Stimulated activated naive B cell treated with anti-CD40 and anti-IgM and Interleukin-4, amounts not matched to agents 10 μg/mL and 1 μg/mL and 100 μg/mL, for 72 hours (primary cell): ENCODE results near the gene TAP2.

Source experiments
- ATAC-seq, 2 donors: fragments of 150-1000 bp; cut with Tn5 transposase; replicated peaks; 2 replicates each; pipeline ENCODE4 v1.10.0; 2021; ENCODE audit warnings: moderate library complexity in 1 of 2
- DNase-seq: peaks from one replicate; pipeline ENCODE4 v3.0.0; 2021
- H3K27ac Mint-ChIP-seq: one replicate; pipeline ENCODE4 v1.8.0; 2022; ENCODE audit warnings: mild to moderate bottlenecking, mixed read lengths
- H3K27me3 Mint-ChIP-seq, 2 donors: one replicate each; pipeline ENCODE4 v1.8.0; 2022; ENCODE audit warnings: mixed read lengths in 2 of 2
- H3K36me3 Mint-ChIP-seq, 2 donors: one replicate each; pipeline ENCODE4 v1.8.0; 2022; ENCODE audit warnings: mixed read lengths in 2 of 2, mild to moderate bottlenecking in 1 of 2
- H3K4me1 Mint-ChIP-seq, 2 donors: one replicate each; pipeline ENCODE4 v1.8.0; 2022; ENCODE audit warnings: mixed read lengths in 2 of 2, mild to moderate bottlenecking in 1 of 2
- H3K4me3 Mint-ChIP-seq, 2 donors: one replicate each; pipeline ENCODE4 v1.8.0; 2022; ENCODE audit warnings: mild to moderate bottlenecking in 2 of 2, mixed read lengths in 2 of 2, moderate library complexity in 1 of 2
- H3K9me3 Mint-ChIP-seq, 2 donors: one replicate each; pipeline ENCODE4 v1.8.0; 2022; ENCODE audit warnings: mixed read lengths in 2 of 2, mild to moderate bottlenecking in 1 of 2

TAP2 gene

GRCh38 chr6:32849126-32849525 is 10.6 kb upstream of the TAP2 start:
- peaks cover 0 to 3% of the 10 kb centered on the region in 2 donors for H3K9me3 Mint-ChIP-seq
- peak overlapping the region; percentile 15 for H3K27ac Mint-ChIP-seq
- H3K36me3 Mint-ChIP-seq, result peaks cover 79 to 83% of the 10 kb centered on the region in 2 donors
- H3K4me3 Mint-ChIP-seq, result peak overlapping the region in 1 of 2 donors; percentile 3
- no peak for ATAC-seq
- H3K27me3 Mint-ChIP-seq, result no peaks in the 10 kb centered on the region
- H3K4me1 Mint-ChIP-seq, result peaks cover 57 to 78% of the 10 kb centered on the region in 2 donors
- no peak for DNase-seq

DNA sequence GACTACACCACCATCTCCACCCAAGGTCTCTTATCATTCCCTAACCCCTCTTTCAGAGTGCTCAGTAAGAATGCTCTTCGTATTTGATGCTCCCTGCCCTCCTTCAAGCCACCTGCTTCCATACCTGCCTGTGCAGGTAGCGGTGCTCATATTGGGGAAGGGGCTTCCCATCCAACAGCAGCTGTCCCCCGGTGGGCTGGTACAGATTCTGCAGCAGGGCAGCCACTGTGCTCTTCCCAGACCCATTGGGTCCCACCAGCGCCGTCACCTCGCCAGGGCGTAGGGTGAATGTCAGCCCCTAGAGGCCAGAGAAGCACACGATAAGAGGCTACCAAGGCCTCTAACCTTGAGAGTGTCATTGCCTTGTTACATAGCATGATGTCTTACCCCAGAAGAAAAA is 9.3 kb upstream of the TAP2 start:
- no peak for DNase-seq
- ATAC-seq, result no peak
- no peaks in the 10 kb centered on the region for H3K27me3 Mint-ChIP-seq
- H3K27ac Mint-ChIP-seq, result peak overlapping the region; percentile 68
- H3K4me3 Mint-ChIP-seq, result peak overlapping the region; percentile 21 to 66
- peaks cover 81 to 90% of the 10 kb centered on the region in 2 donors for H3K36me3 Mint-ChIP-seq
- peaks cover 0 to 3% of the 10 kb centered on the region in 2 donors for H3K9me3 Mint-ChIP-seq
- H3K4me1 Mint-ChIP-seq, result peaks cover 59 to 83% of the 10 kb centered on the region in 2 donors

GRCh38 chr6:32847004-32847403 is 8.5 kb upstream of the TAP2 start:
- H3K36me3 Mint-ChIP-seq, result peaks cover 82 to 90% of the 10 kb centered on the region in 2 donors
- ATAC-seq (no peak), DNase-seq (no peak)
- H3K27ac Mint-ChIP-seq, result peak overlapping the region; percentile 33
- no peaks in the 10 kb centered on the region for H3K27me3 Mint-ChIP-seq
- H3K4me3 Mint-ChIP-seq, result peak overlapping the region; percentile 29 to 66
- H3K4me1 Mint-ChIP-seq, result peaks cover 63 to 83% of the 10 kb centered on the region in 2 donors
- H3K9me3 Mint-ChIP-seq, result peaks cover 0 to 3% of the 10 kb centered on the region in 2 donors

GRCh38 chr6:32845384-32845884 is 6.9 kb upstream of the TAP2 start:
- Mint-ChIP-seq H3K36me3 (peaks cover 82 to 91% of the 10 kb centered on the region in 2 donors), H3K27ac (peak overlapping the region; percentile 100)

DNA sequence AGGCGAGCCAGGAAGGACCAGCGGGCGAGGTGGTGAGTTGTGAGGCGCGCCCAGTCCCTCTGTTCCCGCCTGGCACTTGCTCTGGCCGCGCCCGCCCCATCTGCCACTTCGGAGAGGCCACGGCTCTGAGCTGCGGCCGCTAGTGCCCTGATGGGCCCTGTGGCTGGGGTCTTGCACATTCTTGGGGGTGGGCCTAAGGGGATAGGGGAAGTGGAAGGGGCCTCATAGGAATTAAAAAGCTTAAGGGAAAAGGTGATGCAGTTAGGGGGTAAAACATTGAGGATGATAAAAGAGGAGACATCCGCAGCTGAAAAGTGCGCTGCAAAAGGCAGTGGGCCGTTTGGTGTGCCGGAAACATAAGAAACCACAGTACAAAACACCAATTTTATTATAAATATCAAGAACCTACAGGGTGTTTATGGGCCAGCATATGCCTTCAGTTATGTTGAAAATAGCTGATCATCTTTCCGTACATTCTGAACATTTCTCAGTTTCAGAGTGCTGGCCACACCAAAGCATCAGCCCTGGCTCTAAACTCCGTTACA is 6.4 kb upstream of the TAP2 start:
- H3K27me3 Mint-ChIP-seq, result no peaks in the 10 kb centered on the region
- ATAC-seq (peak; percentile 1 to 6), DNase-seq (no peak)
- peak overlapping the region; percentile 98 for H3K4me3 Mint-ChIP-seq
- H3K4me1 Mint-ChIP-seq, result peaks cover 67 to 83% of the 10 kb centered on the region in 2 donors
- H3K36me3 Mint-ChIP-seq, result peaks cover 82 to 91% of the 10 kb centered on the region in 2 donors
- H3K27ac Mint-ChIP-seq, result peak overlapping the region; percentile 100
- H3K9me3 Mint-ChIP-seq, result peaks cover 0 to 3% of the 10 kb centered on the region in 2 donors

More at GRCh38 chr6:32845384-32845884, 6.9 kb upstream of the TAP2 start:
- peak overlapping the region; percentile 98 for H3K4me3 Mint-ChIP-seq
- H3K4me1 Mint-ChIP-seq, result peaks cover 65 to 83% of the 10 kb centered on the region in 2 donors
- ATAC-seq, result peak; percentile 8 to 13
- H3K9me3 Mint-ChIP-seq, result peaks cover 0 to 3% of the 10 kb centered on the region in 2 donors
- H3K27me3 Mint-ChIP-seq, result no peaks in the 10 kb centered on the region
- DNase-seq, result peak; percentile 51

- peak; percentile 79 to 84 for ATAC-seq
- Mint-ChIP-seq H3K27ac (peak within 1 kb of the TSS; percentile 100), H3K9me3 (peaks cover 0 to 1% of the 10 kb centered on the region in 2 donors), H3K4me3 (peak within 1 kb of the TSS; percentile 98), H3K36me3 (peaks cover 78 to 88% of the 10 kb centered on the region in 2 donors), H3K27me3 (no peaks in the 10 kb centered on the region), H3K4me1 (peaks cover 65 to 87% of the 10 kb centered on the region in 2 donors)
- peak; percentile 97 for DNase-seq
Measured at GRCh38 chr6:32843979-32844838, 5.7 kb upstream of the TAP2 start, which contains the start of gene PSMB8. Gene PSMB8, minus strand, starts transcription at chr6:32844047. Its CDS starts 51 bp downstream, at chr6:32843996.

DNA sequence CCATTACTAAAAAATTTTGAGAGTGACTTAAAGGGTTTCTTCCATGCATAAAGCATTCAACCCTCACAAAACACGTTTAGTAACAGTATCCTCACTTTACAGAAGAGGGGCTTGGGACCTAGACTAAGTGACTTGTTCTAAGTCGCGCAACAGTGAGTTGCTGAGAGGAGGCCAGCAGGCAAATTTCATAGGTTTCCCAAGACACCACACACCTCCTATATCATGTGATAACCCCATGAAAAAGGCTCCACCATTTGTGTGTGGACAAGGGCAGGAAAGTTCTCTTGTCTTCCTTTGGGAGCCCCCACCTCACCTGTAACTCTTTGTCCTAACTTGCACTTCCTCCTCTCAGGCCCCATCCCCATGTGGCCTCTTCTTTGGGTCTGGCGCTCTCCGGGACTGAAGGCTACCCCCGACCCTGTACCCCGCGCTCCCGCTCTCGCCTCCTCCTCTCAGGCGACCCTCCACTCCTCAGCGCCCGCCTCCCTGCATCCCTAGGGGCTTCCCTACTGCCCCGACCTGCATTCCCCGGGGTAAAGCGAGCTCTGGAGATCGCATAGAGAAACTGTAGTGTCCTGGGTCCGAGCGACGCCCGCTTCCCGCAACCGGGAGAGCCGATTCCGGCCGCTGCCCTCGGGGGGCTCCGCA is 4.9 kb upstream of the TAP2 start:
- H3K4me1 Mint-ChIP-seq, result peaks cover 60 to 84% of the 10 kb centered on the region in 2 donors
- ATAC-seq (no peak), DNase-seq (no peak)
- H3K9me3 Mint-ChIP-seq, result no peaks in the 10 kb centered on the region
- peak overlapping the region; percentile 98 for H3K4me3 Mint-ChIP-seq
- H3K27me3 Mint-ChIP-seq, result no peaks in the 10 kb centered on the region
- H3K27ac Mint-ChIP-seq, result peak overlapping the region; percentile 100
- H3K36me3 Mint-ChIP-seq, result peaks cover 71 to 80% of the 10 kb centered on the region in 2 donors

DNA sequence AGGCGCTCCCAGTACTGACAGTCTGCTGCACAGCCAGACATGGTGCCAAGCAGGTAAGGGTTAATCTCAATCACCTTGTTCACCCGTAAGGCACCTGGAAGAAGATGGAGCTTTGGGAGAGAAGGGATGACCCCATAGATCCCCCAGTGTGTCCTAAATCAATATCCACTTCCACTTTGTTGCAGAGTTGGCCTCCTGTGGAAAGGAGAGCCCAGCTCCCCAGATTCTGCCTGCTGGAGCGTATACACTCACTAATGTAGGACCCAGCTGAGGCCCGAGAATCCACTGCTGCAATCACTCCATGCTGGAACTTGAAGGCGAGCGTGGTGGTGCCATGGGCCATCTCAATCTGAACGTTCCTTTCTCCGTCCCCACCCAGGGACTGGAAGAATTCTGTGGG is 4.2 kb upstream of the TAP2 start:
- Mint-ChIP-seq H3K27ac (peak overlapping the region; percentile 100), H3K4me1 (peaks cover 53 to 79% of the 10 kb centered on the region in 2 donors), H3K27me3 (no peaks in the 10 kb centered on the region), H3K4me3 (peak overlapping the region; percentile 98), H3K36me3 (peaks cover 63 to 73% of the 10 kb centered on the region in 2 donors), H3K9me3 (no peaks in the 10 kb centered on the region)
- DNase-seq (no peak), ATAC-seq (no peak)

DNA sequence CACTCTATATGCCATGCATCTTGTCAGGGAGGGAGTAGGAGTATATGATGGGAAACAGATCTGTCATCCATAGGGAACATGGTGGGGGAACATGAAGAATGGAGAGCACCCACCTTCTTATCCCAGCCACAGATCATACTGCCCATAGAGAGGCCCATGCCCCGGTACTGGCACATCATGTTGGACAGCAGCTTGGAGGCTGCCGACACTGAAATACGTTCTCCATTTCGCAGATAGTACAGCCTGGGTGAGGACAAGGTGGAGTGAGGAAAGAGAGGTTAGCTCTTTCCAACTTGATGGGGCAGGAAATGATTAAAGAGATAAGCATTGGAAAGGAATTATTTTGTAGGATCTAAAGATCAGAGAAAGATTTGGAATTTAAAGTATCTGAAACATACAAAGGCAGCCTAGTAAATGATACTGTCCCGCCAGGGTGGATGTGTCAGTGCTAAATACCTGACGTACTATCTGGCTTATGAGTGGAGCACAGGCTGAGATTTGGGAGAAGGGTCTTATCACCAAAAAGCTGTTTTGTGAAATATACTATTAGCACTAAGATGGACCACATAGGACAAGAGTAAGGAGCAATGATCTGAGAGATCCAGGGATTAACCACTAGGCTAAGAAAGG is 3.6 kb upstream of the TAP2 start:
- Mint-ChIP-seq H3K27me3 (no peaks in the 10 kb centered on the region), H3K36me3 (peaks cover 60 to 73% of the 10 kb centered on the region in 2 donors), H3K4me1 (peaks cover 53 to 79% of the 10 kb centered on the region in 2 donors), H3K4me3 (peak overlapping the region; percentile 98), H3K9me3 (no peaks in the 10 kb centered on the region), H3K27ac (peak overlapping the region; percentile 100)
- DNase-seq (no peak), ATAC-seq (no peak)

DNA sequence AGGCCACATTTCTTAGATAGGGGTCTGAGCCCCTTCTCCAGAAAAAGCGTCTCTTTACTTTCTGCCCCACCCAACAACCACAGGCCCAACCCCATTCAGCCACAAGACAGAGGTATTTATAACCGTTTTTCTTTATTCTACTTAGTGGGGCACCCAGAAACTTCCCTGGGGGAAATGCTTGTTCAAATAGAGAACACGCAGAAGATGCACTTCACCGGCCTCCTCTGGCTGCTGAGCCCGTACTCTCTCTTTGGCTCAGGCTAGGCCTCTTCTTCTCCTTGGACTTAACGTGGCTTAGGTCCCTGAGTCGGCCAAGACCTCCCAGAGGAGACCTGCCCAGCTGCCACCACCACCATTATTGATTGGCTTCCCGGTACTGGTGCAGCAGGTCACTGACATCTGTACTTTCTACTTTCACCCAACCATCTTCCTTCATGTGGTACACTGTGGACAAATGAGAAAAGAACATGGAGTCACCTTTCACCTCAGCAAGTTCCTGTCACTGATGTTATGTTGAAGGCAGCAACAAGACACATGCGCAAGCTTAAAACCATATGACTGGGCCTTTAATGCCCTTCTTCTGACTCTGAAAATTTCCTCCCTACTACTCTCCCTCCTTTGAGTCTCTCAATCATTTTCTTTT is 2.2 kb upstream of the TAP2 start:
- H3K9me3 Mint-ChIP-seq, result no peaks in the 10 kb centered on the region
- H3K4me1 Mint-ChIP-seq, result peaks cover 60 to 78% of the 10 kb centered on the region in 2 donors
- no peaks in the 10 kb centered on the region for H3K27me3 Mint-ChIP-seq
- peak overlapping the region; percentile 100 for H3K27ac Mint-ChIP-seq
- DNase-seq, result peak; percentile 61
- H3K4me3 Mint-ChIP-seq, result peak overlapping the region; percentile 69 to 98
- H3K36me3 Mint-ChIP-seq, result peaks cover 59 to 73% of the 10 kb centered on the region in 2 donors
- ATAC-seq, result peak; percentile 15 to 21

DNA sequence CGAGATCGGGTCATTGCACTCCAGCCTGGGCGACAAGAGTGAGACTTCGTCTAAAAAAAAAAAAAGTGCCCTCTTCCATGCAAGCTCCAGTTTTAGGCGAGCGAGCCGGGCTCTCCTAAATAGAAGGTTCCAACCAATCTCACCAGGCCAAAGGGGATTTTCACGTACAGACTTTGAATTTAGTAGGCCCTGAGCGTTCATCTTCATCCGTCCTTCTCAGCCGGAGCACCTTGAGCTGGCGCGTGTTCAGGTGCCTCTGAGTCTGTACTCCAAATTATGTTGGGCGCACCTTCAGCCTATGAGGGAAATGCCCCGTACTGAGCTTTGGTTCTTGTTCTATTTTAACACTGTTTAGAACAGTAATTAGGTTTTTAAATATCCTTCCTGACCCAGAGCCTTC is 817 bp upstream of the TAP2 start:
- no peaks in the 10 kb centered on the region for H3K9me3 Mint-ChIP-seq
- no peak overlapping the region for H3K4me3 Mint-ChIP-seq
- no peaks in the 10 kb centered on the region for H3K27me3 Mint-ChIP-seq
- DNase-seq, result no peak
- peaks cover 61 to 80% of the 10 kb centered on the region in 2 donors for H3K4me1 Mint-ChIP-seq
- peaks cover 58 to 73% of the 10 kb centered on the region in 2 donors for H3K36me3 Mint-ChIP-seq
- H3K27ac Mint-ChIP-seq, result peak overlapping the region; percentile 33
- no peak for ATAC-seq

DNA sequence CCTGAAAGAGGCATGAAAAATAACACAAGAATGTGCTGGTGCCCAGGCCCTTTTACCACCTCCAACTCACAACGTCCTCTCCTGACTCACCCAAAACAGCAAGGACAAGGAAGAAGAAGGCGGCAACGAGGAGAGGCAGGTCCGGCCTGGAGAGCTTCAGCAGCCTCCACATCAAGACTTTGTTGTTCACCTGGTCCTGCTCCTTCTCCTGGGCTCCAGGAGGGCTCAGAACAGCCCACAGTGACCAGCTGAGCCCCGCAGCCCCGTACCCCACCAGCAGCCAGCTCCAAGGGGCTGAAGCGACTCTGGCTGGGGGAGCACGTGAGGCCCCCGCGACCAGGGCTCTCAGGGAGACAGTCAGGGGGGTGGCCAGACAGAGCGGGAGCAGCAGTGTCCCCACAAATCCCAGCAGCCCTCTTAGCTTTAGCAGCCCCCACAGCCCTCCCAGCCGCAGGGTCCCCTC is 857 bp downstream of the TAP2 start:
- DNase-seq (no peak), ATAC-seq (no peak)
- Mint-ChIP-seq H3K4me3 (peak overlapping the region; percentile 82 to 91), H3K4me1 (peaks cover 69 to 92% of the 10 kb centered on the region in 2 donors), H3K9me3 (peaks cover 0 to 6% of the 10 kb centered on the region in 2 donors), H3K27me3 (no peaks in the 10 kb centered on the region), H3K27ac (peak overlapping the region; percentile 97), H3K36me3 (peaks cover 65 to 75% of the 10 kb centered on the region in 2 donors)

- Mint-ChIP-seq H3K9me3 (peaks cover 0 to 6% of the 10 kb centered on the region in 2 donors), H3K36me3 (peaks cover 62 to 75% of the 10 kb centered on the region in 2 donors), H3K27me3 (no peaks in the 10 kb centered on the region), H3K27ac (peak overlapping the region; percentile 97), H3K4me1 (peaks cover 63 to 92% of the 10 kb centered on the region in 2 donors), H3K4me3 (peak overlapping the region; percentile 82 to 91)
- ATAC-seq (no peak), DNase-seq (no peak)
Measured at GRCh38 chr6:32836873-32837272, 1.7 kb downstream of the TAP2 start.
